PC-3 (cell line): Measurements from ENCODE around the gene AANAT. TPM values are rescaled to one million over a fixed set of nuclear protein-coding genes. Genes with fewer than 3 reads are reported as not detected.

Experiments used
- ATAC-seq: fragments of 200-7000 bp; cut with Tn5 transposase; 2 replicates; pipeline ENCODE4 v1.9.1; 2020; ENCODE audit warnings: mild to moderate bottlenecking, moderate library complexity
- BruUV-seq: library from RNA; stranded (reverse); fragments of 400-500 nt; replicated peaks from 2 replicates; lab custom pipeline; 2021; lab: Mats Ljungman, UMichigan
- CTCF ChIA-PET: fragments of 300-600 bp; sonication (Branson Sonifier 250); formaldehyde crosslinking; loops from one replicate; lab custom pipeline; 2022; ENCODE audit warnings: antibody characterized with exemption; lab: Charles Lee
- POLR2A ChIA-PET: fragments of 300-600 bp; sonication (Branson Sonifier 250); formaldehyde crosslinking; loops from one replicate; lab custom pipeline; 2022; ENCODE audit warnings: antibody characterized with exemption; ENCODE audit not compliant: unreplicated experiment; lab: Charles Lee
- DNase-seq: peaks from one replicate; pipeline ENCODE4 v3.0.0-alpha.2; 2015
- H2AFZ ChIP-seq: fragments of 300-600 bp; sonication (generic); 2 replicates; pipeline ENCODE4 v1.6.0; 2016; ENCODE audit warnings: antibody characterized with exemption, low read length
- H3F3A ChIP-seq: fragments of 300-600 bp; sonication (generic); one replicate; pipeline ENCODE4 v1.6.0; 2017; ENCODE audit warnings: antibody characterized with exemption, low read length, control low read depth, mild to moderate bottlenecking; ENCODE audit not compliant: unreplicated experiment
- H3K27ac ChIP-seq: fragments of 300-600 bp; sonication (generic); 2 replicates; pipeline ENCODE4 v1.5.1; 2016; ENCODE audit warnings: mild to moderate bottlenecking, low read length
- H3K27me3 ChIP-seq: fragments of 300-600 bp; sonication (generic); 2 replicates; pipeline ENCODE4 v1.6.1; 2016; ENCODE audit warnings: low read length, mixed read lengths
- H3K36me3 ChIP-seq: fragments of 300-600 bp; sonication (generic); 2 replicates; pipeline ENCODE4 v1.6.1; 2016; ENCODE audit warnings: low read depth, mixed run types, low read length, mixed read lengths
- H3K4me1 ChIP-seq: fragments of 300-600 bp; sonication (generic); 2 replicates; pipeline ENCODE4 v1.5.1; 2016; ENCODE audit warnings: low read length; ENCODE audit not compliant: insufficient read depth
- H3K4me2 ChIP-seq: fragments of 300-600 bp; sonication (generic); 2 replicates; pipeline ENCODE4 v1.6.0; 2016; ENCODE audit warnings: low read length
- H3K4me3 ChIP-seq: fragments of 300-600 bp; sonication (generic); 2 replicates; pipeline ENCODE4 v1.5.1; 2016; ENCODE audit warnings: mild to moderate bottlenecking, low read length, mixed read lengths
- H3K79me2 ChIP-seq: fragments of 300-600 bp; sonication (generic); 2 replicates; pipeline ENCODE4 v1.6.1; 2017; ENCODE audit warnings: low read length, mixed read lengths
- H3K9ac ChIP-seq: fragments of 300-600 bp; sonication (generic); 2 replicates; pipeline ENCODE4 v1.6.0; 2016; ENCODE audit warnings: mild to moderate bottlenecking, low read length
- H3K9me2 ChIP-seq: fragments of 300-600 bp; sonication (generic); replicated peaks from 2 replicates; pipeline ENCODE4 v1.6.1; 2016; ENCODE audit warnings: mixed run types, low read length, mixed read lengths
- H3K9me3 ChIP-seq: fragments of 300-600 bp; sonication (generic); 2 replicates; pipeline ENCODE4 v1.6.1; 2016; ENCODE audit warnings: low read length, mixed read lengths
- H4K20me1 ChIP-seq: fragments of 300-600 bp; sonication (generic); 2 replicates; pipeline ENCODE4 v1.6.1; 2016; ENCODE audit warnings: low read length, mixed read lengths
- CTCF ChIP-seq: fragments of 300-600 bp; sonication (generic); conservative IDR thresholded peaks from 2 replicates; pipeline ENCODE4 v1.5.1; 2017; ENCODE audit warnings: antibody characterized with exemption, low read depth, mild to moderate bottlenecking, low read length
- EZH2 ChIP-seq: fragments of 300-600 bp; sonication (generic); IDR thresholded peaks from one replicate; pipeline ENCODE4 v1.6.1; 2017; ENCODE audit warnings: antibody characterized with exemption, mild to moderate bottlenecking, low read length; ENCODE audit not compliant: unreplicated experiment
- EZH2phosphoT487 ChIP-seq: fragments of 300-600 bp; sonication (generic); IDR thresholded peaks from 2 replicates; pipeline ENCODE4 v1.6.1; 2018; ENCODE audit warnings: mild to moderate bottlenecking, antibody characterized with exemption, low read length, borderline replicate concordance
- intact Hi-C: fragments of 100-400 bp; cut with micrococcal nuclease; formaldehyde crosslinking; loops from 2 replicates; pipeline ENCODE4 v1.9.0; 2023
- total RNA-seq: library from RNA; depleted of rRNA; stranded (reverse); fragments of >200 nt; gene quantifications from 2 replicates; pipeline ENCODE4 v1.2.3, GENCODE V29; 2014

Gene AANAT
- total RNA-seq, 1 experiment from 2014 or later: not detected

GRCh38 chr17:76511668-76512365, 44.4 kb downstream of the AANAT start:
- CTCF ChIA-PET: no interaction called here
- POLR2A ChIA-PET: no interaction called here
- H3K4me1 ChIP-seq: no peaks in the 10 kb centered on the region
- H3K4me2 ChIP-seq: no peak overlapping the region
- DNase-seq: no peak
- no TSS peak for BruUV-seq
- no peaks in the 10 kb centered on the region for H3K27me3 ChIP-seq
- no peak overlapping the region for H2AFZ ChIP-seq
- no peak for ATAC-seq
- no peaks in the 10 kb centered on the region for H4K20me1 ChIP-seq
- H3K9me3 ChIP-seq: no peaks in the 10 kb centered on the region
- intact Hi-C loops: no loop called here
- no peak overlapping the region for H3K9ac ChIP-seq
- TF ChIP-seq EZH2: no peak
- TF ChIP-seq EZH2phosphoT487: no peak
- TF ChIP-seq CTCF: no peak
- H3K36me3 ChIP-seq: no peaks in the 10 kb centered on the region
- H3F3A ChIP-seq: no peaks in the 10 kb centered on the region
- H3K27ac ChIP-seq: no peak overlapping the region
- no peak overlapping the region for H3K4me3 ChIP-seq
- no peaks in the 10 kb centered on the region for H3K79me2 ChIP-seq
- no peaks in the 10 kb centered on the region for H3K9me2 ChIP-seq

GRCh38 chr17:76512366-76513305, 45.2 kb downstream of the AANAT start:
- Histone ChIP-seq H3K4me3 (no peak overlapping the region), H4K20me1 (no peaks in the 10 kb centered on the region), H3K9me2 (no peaks in the 10 kb centered on the region), H3K27me3 (no peaks in the 10 kb centered on the region), H3K9ac (no peak overlapping the region), H3K4me1 (no peaks in the 10 kb centered on the region), H3K9me3 (no peaks in the 10 kb centered on the region), H3K79me2 (no peaks in the 10 kb centered on the region), H3F3A (no peaks in the 10 kb centered on the region), H3K27ac (no peak overlapping the region), H2AFZ (no peak overlapping the region), H3K4me2 (no peak overlapping the region), H3K36me3 (no peaks in the 10 kb centered on the region)
- DNase-seq: no peak
- TF ChIP-seq EZH2phosphoT487: no peak
- TF ChIP-seq CTCF: no peak
- TF ChIP-seq EZH2: no peak
- ChIA-PET CTCF (no interaction called here), POLR2A (interaction anchor here (0.5 kb wide), 1 partner anchor 54 kb away, joined by 5 read pairs; no protein-coding TSS in a partner anchor)
- intact Hi-C loops: no loop called here
- BruUV-seq: no TSS peak
- ATAC-seq: no peak
